NCI-H2107 (cell line): Measurements from ENCODE around the gene PRSS33.

Source experiments
- DNase-seq: peaks from one replicate; lab custom pipeline; 2025; lab: John Stamatoyannopoulos, UW

The PRSS33 gene

GRCh38 chr16:2787406-2787805 lies at the start of gene PRSS33:
Gene PRSS33, minus strand, starts transcription at chr16:2787560. Its CDS starts 1,013 bp downstream, at chr16:2786547.
- DNase-seq: no peak

- no peak for DNase-seq
Measured at GRCh38 chr16:2836646-2837508, 49.5 kb upstream of the PRSS33 start.

- no peak for DNase-seq
Measured at GRCh38 chr16:2835638-2836493, 48.5 kb upstream of the PRSS33 start.

- no peak for DNase-seq
Measured at GRCh38 chr16:2834968-2835367, 47.6 kb upstream of the PRSS33 start.

GRCh38 chr16:2833776-2834175 lies 46.4 kb upstream of the PRSS33 start:
- DNase-seq: no peak

GRCh38 chr16:2831203-2831602 lies 43.8 kb upstream of the PRSS33 start:
- DNase-seq: no peak

GRCh38 chr16:2830355-2830695 lies 43.0 kb upstream of the PRSS33 start:
- no peak for DNase-seq

- DNase-seq: no peak
Measured at GRCh38 chr16:2829501-2830354, 42.4 kb upstream of the PRSS33 start, which contains the start of gene ZG16B. Gene ZG16B, plus strand, starts transcription at chr16:2830303. Its CDS starts 139 bp downstream, at chr16:2830442.

GRCh38 chr16:2828876-2829430 lies 41.6 kb upstream of the PRSS33 start:
- no peak for DNase-seq

GRCh38 chr16:2828521-2828840 lies 41.1 kb upstream of the PRSS33 start:
- DNase-seq: no peak

- DNase-seq: no peak
Measured at GRCh38 chr16:2827831-2828520, 40.6 kb upstream of the PRSS33 start.

GRCh38 chr16:2827374-2827791 lies 40.0 kb upstream of the PRSS33 start:
- no peak for DNase-seq

- no peak for DNase-seq
Measured at GRCh38 chr16:2826591-2827373, 39.4 kb upstream of the PRSS33 start.

GRCh38 chr16:2825906-2826305 lies 38.5 kb upstream of the PRSS33 start:
- no peak for DNase-seq

GRCh38 chr16:2825049-2825742 lies 37.8 kb upstream of the PRSS33 start:
- DNase-seq: no peak

GRCh38 chr16:2824626-2825025 lies 37.3 kb upstream of the PRSS33 start:
- no peak for DNase-seq

GRCh38 chr16:2822496-2822895 lies 35.1 kb upstream of the PRSS33 start:
- DNase-seq: no peak

GRCh38 chr16:2822158-2822495 lies 34.8 kb upstream of the PRSS33 start:
- no peak for DNase-seq

- no peak for DNase-seq
Measured at GRCh38 chr16:2821487-2822157, 34.3 kb upstream of the PRSS33 start.
